Liver (tissue), 3 donors: Measurements from ENCODE around the gene IFNGR1.

Experiments used
- FOXA1 ChIP-seq: IDR thresholded peaks from 2 replicates; pipeline ENCODE4 v1.6.1; 2016; ENCODE audit warnings: antibody characterized with exemption
- HNF4A ChIP-seq, 2 donors: conservative IDR thresholded peaks; 2 replicates each; pipeline ENCODE4 v1.6.1; 2016; ENCODE audit warnings: antibody characterized with exemption in 2 of 2, mild to moderate bottlenecking in 2 of 2
- JUND ChIP-seq, 2 donors: IDR thresholded peaks; 2 replicates each; pipeline ENCODE4 v1.6.1; 2016; ENCODE audit warnings: antibody characterized with exemption in 2 of 2
- MAX ChIP-seq: IDR thresholded peaks from 2 replicates; pipeline ENCODE4 v1.6.1; 2016; ENCODE audit warnings: antibody characterized with exemption
- RAD21 ChIP-seq, 2 donors: IDR thresholded peaks; 2 replicates each; pipeline ENCODE4 v1.6.1; 2016; ENCODE audit warnings: antibody characterized with exemption in 2 of 2, mild to moderate bottlenecking in 2 of 2
- SP1 ChIP-seq: IDR thresholded peaks from 2 replicates; pipeline ENCODE4 v1.6.1; 2018; ENCODE audit warnings: antibody characterized with exemption, mild to moderate bottlenecking
- TF ChIP-seq, protein P1 (sequence below): fragments of 150-350 bp; IDR thresholded peaks from 2 replicates; pipeline ENCODE4 v1.5.1; 2017; ENCODE audit warnings: improper control_type of control experiment, low read depth, low read length; ENCODE audit not compliant: missing input control
- donor health status: healthy.
- donor health status: healthy.

GRCh38 chr6:137216106-137216505 lies 3.1 kb downstream of the IFNGR1 start:
- no peak for TF ChIP-seq RAD21 (IDR thresholded peaks at IDR 0.05)
- TF ChIP-seq, protein P1, sequence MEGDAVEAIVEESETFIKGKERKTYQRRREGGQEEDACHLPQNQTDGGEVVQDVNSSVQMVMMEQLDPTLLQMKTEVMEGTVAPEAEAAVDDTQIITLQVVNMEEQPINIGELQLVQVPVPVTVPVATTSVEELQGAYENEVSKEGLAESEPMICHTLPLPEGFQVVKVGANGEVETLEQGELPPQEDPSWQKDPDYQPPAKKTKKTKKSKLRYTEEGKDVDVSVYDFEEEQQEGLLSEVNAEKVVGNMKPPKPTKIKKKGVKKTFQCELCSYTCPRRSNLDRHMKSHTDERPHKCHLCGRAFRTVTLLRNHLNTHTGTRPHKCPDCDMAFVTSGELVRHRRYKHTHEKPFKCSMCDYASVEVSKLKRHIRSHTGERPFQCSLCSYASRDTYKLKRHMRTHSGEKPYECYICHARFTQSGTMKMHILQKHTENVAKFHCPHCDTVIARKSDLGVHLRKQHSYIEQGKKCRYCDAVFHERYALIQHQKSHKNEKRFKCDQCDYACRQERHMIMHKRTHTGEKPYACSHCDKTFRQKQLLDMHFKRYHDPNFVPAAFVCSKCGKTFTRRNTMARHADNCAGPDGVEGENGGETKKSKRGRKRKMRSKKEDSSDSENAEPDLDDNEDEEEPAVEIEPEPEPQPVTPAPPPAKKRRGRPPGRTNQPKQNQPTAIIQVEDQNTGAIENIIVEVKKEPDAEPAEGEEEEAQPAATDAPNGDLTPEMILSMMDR, result no peak
- TF ChIP-seq JUND (IDR thresholded peaks at IDR 0.05), result no peak
- no peak for TF ChIP-seq FOXA1
- TF ChIP-seq MAX, result no peak
- TF ChIP-seq HNF4A (conservative IDR thresholded peaks at IDR 0.05), result no peak
- TF ChIP-seq SP1, result no peak
